K562 (cell line): ENCODE measurements around the gene RHBG. TPM values are rescaled to one million over a fixed set of nuclear protein-coding genes. Genes with fewer than 3 reads are reported as not detected.

ENCODE experiments used
- ARID3B ChIP-seq: fragments of 250-450 bp; sonication (Bioruptor Pico); IDR thresholded peaks from 2 replicates; pipeline ENCODE4 v1.4.0; 2020; ENCODE audit warnings: borderline replicate concordance
- CHCHD3 ChIP-seq: fragments of 250-450 bp; sonication (Bioruptor Pico); IDR thresholded peaks from 2 replicates; pipeline ENCODE4 v2.1.2; 2022; ENCODE audit warnings: mild to moderate bottlenecking
- DLX4 ChIP-seq: fragments of 250-450 bp; sonication (Bioruptor Pico); IDR thresholded peaks from 2 replicates; pipeline ENCODE4 v1.6.1; 2021; ENCODE audit warnings: mild to moderate bottlenecking
- E2F4 ChIP-seq: sonication (generic); formaldehyde crosslinking; IDR thresholded peaks from 2 replicates; pipeline ENCODE4 v1.8.0; 2022; ENCODE audit warnings: mild to moderate bottlenecking, low read depth, missing genetic modification reagents
- HNRNPH1 ChIP-seq: fragments of 200-400 bp; formaldehyde crosslinking; optimal IDR thresholded peaks from 2 replicates; pipeline ENCODE3; 2017; ENCODE audit warnings: low read depth, mild to moderate bottlenecking, low read length, moderate library complexity
- MED1 ChIP-seq: sonication (generic); formaldehyde crosslinking; IDR thresholded peaks from 2 replicates; pipeline ENCODE4 v1.8.1; 2023; ENCODE audit warnings: missing genetic modification reagents, borderline replicate concordance
- MYBL2 ChIP-seq, 2 experiments: fragments of 450-650 bp in 1 of 2; sonication (generic) in 1 of 2; formaldehyde crosslinking in 1 of 2; IDR thresholded peaks; 2 replicates each; pipeline versions ENCODE4 v1.6.1 to v1.8.1; 2017 to 2022; ENCODE audit warnings: borderline replicate concordance in 1 of 2, inconsistent platforms in 1 of 2, low read depth in 1 of 2, mild to moderate bottlenecking in 1 of 2, missing genetic modification reagents in 1 of 2, moderate library complexity in 1 of 2
- NCOA1 ChIP-seq: fragments of 450-650 bp; IDR thresholded peaks from 2 replicates; pipeline ENCODE4 v1.6.1; 2016; ENCODE audit warnings: low read depth
- NCOA4 ChIP-seq: fragments of 450-650 bp; IDR thresholded peaks from 2 replicates; pipeline ENCODE4 v1.6.1; 2018; ENCODE audit warnings: mild to moderate bottlenecking; ENCODE audit not compliant: partially characterized antibody
- NCOR1 ChIP-seq: fragments of 450-650 bp; IDR thresholded peaks from 2 replicates; pipeline ENCODE4 v1.6.1; 2016; ENCODE audit warnings: mild to moderate bottlenecking, moderate library complexity
- PHB2 ChIP-seq: fragments of 450-650 bp; IDR thresholded peaks from 2 replicates; pipeline ENCODE4 v1.6.1; 2017; ENCODE audit warnings: low read depth
- PHTF2 ChIP-seq: fragments of 250-450 bp; sonication (Bioruptor Pico); IDR thresholded peaks from 2 replicates; pipeline ENCODE4 v1.5.0; 2021; ENCODE audit warnings: mild to moderate bottlenecking
- PREB ChIP-seq: sonication (generic); formaldehyde crosslinking; IDR thresholded peaks from 2 replicates; pipeline ENCODE4 v1.8.1; 2023; ENCODE audit warnings: mild to moderate bottlenecking, missing genetic modification reagents
- RAD21 ChIP-seq, 2 experiments: fragments of 250-450 bp in 1 of 2; fragments of 450-650 bp in 1 of 2; sonication (Bioruptor Pico) in 1 of 2; formaldehyde crosslinking in 1 of 2; IDR thresholded peaks in 1 of 2; conservative IDR thresholded peaks in 1 of 2; 2 replicates each; pipeline versions ENCODE4 v1.4.0 to v1.8.0; 2020 to 2022; ENCODE audit warnings: mild to moderate bottlenecking in 2 of 2, moderate library complexity in 1 of 2
- RNF219 ChIP-seq: fragments of 250-450 bp; sonication (Bioruptor Pico); IDR thresholded peaks from 2 replicates; pipeline ENCODE4 v1.5.0; 2022; ENCODE audit warnings: mild to moderate bottlenecking
- TAF15 ChIP-seq: fragments of 200-400 bp; formaldehyde crosslinking; IDR thresholded peaks from 2 replicates; pipeline ENCODE4 v1.6.1; 2017; ENCODE audit warnings: mild to moderate bottlenecking, low read depth, low read length, moderate library complexity
- ZFP36 ChIP-seq: fragments of 150-350 bp; IDR thresholded peaks from 2 replicates; pipeline ENCODE4 v1.6.1; 2018; ENCODE audit warnings: low read length, low read depth; ENCODE audit not compliant: partially characterized antibody
- ZNF280A ChIP-seq: fragments of 450-650 bp; IDR thresholded peaks from 2 replicates; pipeline ENCODE4 v1.6.1; 2018; ENCODE audit warnings: mild to moderate bottlenecking, low read depth; ENCODE audit not compliant: partially characterized antibody
- polyA plus RNA-seq, 8 experiments: library from polyadenylated mRNA; depleted of rRNA in 4 of 8; stranded (reverse) in 5 of 8; unstranded in 3 of 8; fragments of >200 nt; fragmentation: Nextera tagmentation in 2 of 8; fragmentation: Illumina TruSeq in 1 of 8; extraction: Ambion mirVana in 2 of 8; extraction: Trizol in 1 of 8; gene quantifications; 2 replicates each; pipeline versions ENCODE4 v1.2.1 to v1.2.3, GENCODE V29; 2011 to 2014; ENCODE audit warnings: inconsistent platforms in 1 of 8, missing spikeins in 1 of 8
- total RNA-seq, 7 experiments: library from RNA; depleted of rRNA in 6 of 7; stranded (reverse); fragments of >200 nt in 6 of 7; fragmentation: Illumina TruSeq in 2 of 7; extraction: Trizol in 2 of 7; gene quantifications; 2 replicates each; pipeline versions ENCODE4 v1.2.1 to v1.2.3, GENCODE V29; 2011 to 2021; ENCODE audit warnings: low replicate concordance in 1 of 7

RHBG gene
- total and polyA plus RNA-seq, 9 of the 15 experiments (the other 6 are each of a cell fraction or from before 2014, with no cell fraction given): not detected

GRCh38 chr1:156421062-156421938 is 52.3 kb downstream of the RHBG start (continued):
- no peak for TF ChIP-seq ZNF280A
- no peak for TF ChIP-seq MED1 (CRISPR knock-in tag)
- TF ChIP-seq DLX4 (CRISPR knock-in tag): no peak
- TF ChIP-seq ARID3B (CRISPR knock-in tag): no peak
- TF ChIP-seq NCOA1: no peak
- TF ChIP-seq PHTF2 (CRISPR knock-in tag): no peak
- no peak for TF ChIP-seq PHB2
- TF ChIP-seq ZFP36: no peak
- no peak for TF ChIP-seq TAF15
- TF ChIP-seq NCOR1: no peak
- no peak for TF ChIP-seq HNRNPH1
- TF ChIP-seq PREB: no peak
- no peak for TF ChIP-seq RNF219 (CRISPR knock-in tag)
- TF ChIP-seq RAD21 (CRISPR knock-in tag; conservative IDR thresholded peaks at IDR 0.05 in 1 of 2, IDR thresholded peaks at IDR 0.05 in 1 of 2): no peak
- no peak for TF ChIP-seq NCOA4
- TF ChIP-seq MYBL2 (IDR thresholded peaks at IDR 0.05; ENCODE audit: low read depth): no peak
- no peak for TF ChIP-seq MYBL2 (CRISPR knock-in tag; IDR thresholded peaks at IDR 0.05; ENCODE audit: borderline replicate concordance)
- TF ChIP-seq E2F4 (CRISPR knock-in tag): no peak; the same call in 1 of the 2 replicates
- no peak for TF ChIP-seq CHCHD3 (CRISPR knock-in tag)
